Chondrocyte (in vitro differentiated cells): Measurements from ENCODE around the gene HDGFL2. TPM values are rescaled to one million over a fixed set of nuclear protein-coding genes. Genes with fewer than 3 reads are reported as not detected.
"Not testable (repeated sequence)": the region's sequence is repeated elsewhere in the genome, so short reads cannot be mapped to it uniquely, and the experiment has no call there.

Experiments used
- DNase-seq: peaks from one replicate; pipeline ENCODE4 v3.0.0; 2021; ENCODE audit warnings: mixed read lengths, low spot score
- H3K27ac Mint-ChIP-seq: one replicate; pipeline ENCODE4 v1.8.0; 2021; ENCODE audit warnings: mild to moderate bottlenecking, moderate library complexity, mixed read lengths; ENCODE audit not compliant: unreplicated experiment
- H3K27me3 Mint-ChIP-seq: 2 replicates; pipeline ENCODE4 v1.8.0; 2021; ENCODE audit warnings: low read depth, mixed read lengths
- H3K36me3 Mint-ChIP-seq: 2 replicates; pipeline ENCODE4 v1.8.0; 2021; ENCODE audit warnings: low read depth, mixed read lengths
- H3K4me1 Mint-ChIP-seq: 2 replicates; pipeline ENCODE4 v1.8.0; 2021; ENCODE audit warnings: low read depth, mild to moderate bottlenecking, mixed read lengths
- H3K4me3 Mint-ChIP-seq: one replicate; pipeline ENCODE4 v1.8.0; 2021; ENCODE audit warnings: mild to moderate bottlenecking, moderate library complexity, mixed read lengths; ENCODE audit not compliant: unreplicated experiment
- H3K9me3 Mint-ChIP-seq: 2 replicates; pipeline ENCODE4 v1.8.0; 2021; ENCODE audit warnings: low read depth, mixed read lengths
- CTCF ChIP-seq: fragments of 200-600 bp; sonication (generic); IDR thresholded peaks from 2 replicates; pipeline ENCODE4 v1.5.0; 2021; ENCODE audit warnings: antibody characterized with exemption, mild to moderate bottlenecking, moderate library complexity
- total RNA-seq: library from RNA; stranded (reverse); gene quantifications from 3 replicates; pipeline ENCODE4 v1.2.1, GENCODE V29; 2021

The HDGFL2 gene
- total RNA-seq, 1 donor from 2014 or later, result 50.0 TPM

DNA sequence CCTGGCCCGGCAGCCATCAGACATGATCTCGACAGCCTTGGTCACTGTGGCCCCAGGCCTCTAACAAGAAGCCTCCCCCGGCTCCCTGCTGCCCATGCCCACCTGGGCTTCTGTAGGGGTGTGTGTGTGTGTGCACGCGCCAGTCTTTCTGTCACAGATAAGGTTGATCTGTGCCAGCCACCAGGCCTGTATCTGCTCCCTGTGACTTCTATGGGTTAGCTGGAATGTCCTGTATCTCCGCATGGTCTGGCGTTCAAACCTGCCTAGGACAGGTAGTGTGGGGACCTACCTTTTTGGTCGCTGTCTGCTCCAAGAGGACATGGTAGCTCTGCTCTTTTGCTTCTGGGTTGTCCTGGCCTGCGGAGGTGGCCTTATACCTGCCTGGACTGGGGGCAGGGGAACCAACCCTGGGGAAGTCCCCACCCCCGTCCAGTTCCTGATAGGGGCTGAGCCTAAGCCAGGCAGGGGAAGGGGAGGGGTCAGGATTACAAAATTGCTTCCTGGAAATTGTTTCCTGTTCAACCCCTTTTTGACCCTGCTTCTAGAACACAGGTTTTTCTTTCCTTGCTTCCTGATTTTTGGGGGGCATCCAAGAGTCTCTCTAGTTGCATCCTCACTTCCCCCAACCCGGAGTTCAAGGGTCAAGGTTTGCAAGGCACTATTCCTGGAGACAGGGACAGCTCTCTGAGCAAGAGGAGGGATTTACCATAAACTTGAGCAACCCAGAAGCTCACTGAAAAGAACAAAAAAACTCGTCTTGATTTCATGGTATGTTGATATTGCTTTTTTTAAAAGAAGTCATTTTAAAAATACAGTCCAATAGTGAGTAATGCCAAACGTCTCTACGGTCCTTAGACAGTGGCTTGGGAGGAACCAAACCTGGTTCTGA is 67.8 kb downstream of the HDGFL2 start, which contains the start of gene LRG1:
TSS of gene LRG1 (minus strand) at position 344 of the 889 bp plus-strand sequence. CDS start at position 321, 23 bp downstream.
- no peaks in the 10 kb centered on the region for H3K9me3 Mint-ChIP-seq
- peaks cover 2% of the 10 kb centered on the region for H3K4me1 Mint-ChIP-seq
- no peak within 1 kb of the TSS for H3K4me3 Mint-ChIP-seq
- no peak within 1 kb of the TSS for H3K27ac Mint-ChIP-seq
- H3K36me3 Mint-ChIP-seq, result no peaks in the 10 kb centered on the region
- no peak for TF ChIP-seq CTCF
- DNase-seq, result no peak
- peaks cover 25% of the 10 kb centered on the region for H3K27me3 Mint-ChIP-seq

GRCh38 chr19:4541114-4541805 is 69.2 kb downstream of the HDGFL2 start:
- Mint-ChIP-seq H3K4me3 (no peak overlapping the region), H3K4me1 (no peaks in the 10 kb centered on the region), H3K9me3 (no peaks in the 10 kb centered on the region), H3K36me3 (no peaks in the 10 kb centered on the region), H3K27ac (no peak overlapping the region), H3K27me3 (peaks cover 19% of the 10 kb centered on the region)
- no peak for DNase-seq
- no peak for TF ChIP-seq CTCF

DNA sequence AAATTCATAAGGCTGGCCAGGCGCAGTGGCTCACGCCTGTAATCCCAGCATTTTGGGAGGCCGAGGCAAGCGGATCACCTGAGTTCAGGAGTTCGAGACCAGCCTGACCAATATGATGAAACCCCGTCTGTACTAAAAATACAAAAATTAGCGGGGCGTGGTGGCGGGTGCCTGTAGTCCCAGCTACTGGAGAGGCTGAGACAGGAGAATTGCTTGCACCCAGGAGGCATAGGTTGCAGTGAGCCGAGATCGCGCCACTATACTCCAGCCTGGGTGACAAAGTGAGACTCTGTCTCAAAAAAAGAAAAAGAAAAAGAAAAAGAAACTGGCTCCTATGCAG is 69.7 kb downstream of the HDGFL2 start:
- H3K27ac Mint-ChIP-seq, H3K4me3 Mint-ChIP-seq, H3K4me1 Mint-ChIP-seq, DNase-seq, H3K36me3 Mint-ChIP-seq, H3K9me3 Mint-ChIP-seq: not testable (repeated sequence)
- peaks cover 19% of the 10 kb centered on the region for H3K27me3 Mint-ChIP-seq

- DNase-seq, result no peak
- Mint-ChIP-seq H3K4me3 (no peak overlapping the region), H3K36me3 (no peaks in the 10 kb centered on the region), H3K27ac (no peak overlapping the region), H3K9me3 (no peaks in the 10 kb centered on the region), H3K27me3 (peaks cover 14% of the 10 kb centered on the region), H3K4me1 (no peaks in the 10 kb centered on the region)
- no peak for TF ChIP-seq CTCF
Measured at GRCh38 chr19:4542896-4543841, 71.1 kb downstream of the HDGFL2 start.

- peaks cover 10% of the 10 kb centered on the region for H3K27me3 Mint-ChIP-seq
- H3K4me1 Mint-ChIP-seq, result no peaks in the 10 kb centered on the region
- H3K27ac Mint-ChIP-seq, result no peak overlapping the region
- no peaks in the 10 kb centered on the region for H3K36me3 Mint-ChIP-seq
- DNase-seq, result no peak
- TF ChIP-seq CTCF, result no peak
- no peaks in the 10 kb centered on the region for H3K9me3 Mint-ChIP-seq
- H3K4me3 Mint-ChIP-seq, result no peak overlapping the region
Measured at GRCh38 chr19:4543842-4544647, 71.9 kb downstream of the HDGFL2 start.
